ENCODE data around the gene GRM7.

Gene GRM7

DNA sequence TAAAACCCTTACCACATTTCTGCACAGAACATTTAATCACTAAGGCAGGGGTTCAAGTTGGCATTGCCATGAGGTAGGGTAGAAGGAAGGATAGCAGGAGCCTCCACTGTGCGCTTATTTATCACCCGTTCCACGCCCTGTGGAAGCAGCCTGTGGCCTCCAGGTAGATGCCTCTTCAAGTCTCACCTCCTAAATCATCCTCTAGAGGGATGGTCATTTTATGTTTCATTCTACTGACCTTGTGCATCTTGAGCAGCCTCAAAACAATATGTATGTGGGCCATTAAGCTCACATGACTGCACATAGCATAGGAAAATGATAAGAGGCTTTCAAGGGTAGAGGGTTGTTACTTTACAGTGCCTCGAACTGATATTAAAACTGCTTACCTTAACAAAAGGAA, 546.2 kb downstream of the GRM7 start:
- TF ChIP-seq, protein P1, sequence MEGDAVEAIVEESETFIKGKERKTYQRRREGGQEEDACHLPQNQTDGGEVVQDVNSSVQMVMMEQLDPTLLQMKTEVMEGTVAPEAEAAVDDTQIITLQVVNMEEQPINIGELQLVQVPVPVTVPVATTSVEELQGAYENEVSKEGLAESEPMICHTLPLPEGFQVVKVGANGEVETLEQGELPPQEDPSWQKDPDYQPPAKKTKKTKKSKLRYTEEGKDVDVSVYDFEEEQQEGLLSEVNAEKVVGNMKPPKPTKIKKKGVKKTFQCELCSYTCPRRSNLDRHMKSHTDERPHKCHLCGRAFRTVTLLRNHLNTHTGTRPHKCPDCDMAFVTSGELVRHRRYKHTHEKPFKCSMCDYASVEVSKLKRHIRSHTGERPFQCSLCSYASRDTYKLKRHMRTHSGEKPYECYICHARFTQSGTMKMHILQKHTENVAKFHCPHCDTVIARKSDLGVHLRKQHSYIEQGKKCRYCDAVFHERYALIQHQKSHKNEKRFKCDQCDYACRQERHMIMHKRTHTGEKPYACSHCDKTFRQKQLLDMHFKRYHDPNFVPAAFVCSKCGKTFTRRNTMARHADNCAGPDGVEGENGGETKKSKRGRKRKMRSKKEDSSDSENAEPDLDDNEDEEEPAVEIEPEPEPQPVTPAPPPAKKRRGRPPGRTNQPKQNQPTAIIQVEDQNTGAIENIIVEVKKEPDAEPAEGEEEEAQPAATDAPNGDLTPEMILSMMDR (IDR thresholded peaks at IDR 0.05; ENCODE audit: borderline replicate concordance, control extremely low read depth, extremely low read depth, insufficient read depth, missing control alignments), result no peak
- in situ Hi-C loops (cut with MboI; ENCODE audit: low sequenced_read_pairs, unreplicated experiment), result no loop called here
- no peak for DNase-seq (ENCODE audit: low spot score)

DNA sequence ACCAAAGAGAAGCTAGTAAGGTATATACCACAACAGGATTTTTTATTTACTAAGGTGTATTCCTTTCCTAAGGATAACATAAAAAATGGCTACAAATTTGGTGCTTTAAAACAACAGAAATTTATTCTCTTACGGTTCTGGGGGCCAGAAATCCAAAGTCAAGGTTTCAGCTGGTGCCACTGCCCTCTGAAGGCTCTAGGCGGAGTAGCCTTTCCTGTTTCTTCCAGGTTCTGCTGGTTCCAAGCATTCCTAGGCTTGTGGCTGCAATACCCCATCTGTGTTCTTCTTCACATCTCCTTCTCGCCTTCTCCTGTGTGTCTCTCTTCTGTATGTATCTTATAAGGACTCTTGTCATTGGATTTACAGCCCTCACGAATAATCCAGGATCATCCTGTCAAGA, 549.9 kb downstream of the GRM7 start:
- TF ChIP-seq, protein P1 (IDR thresholded peaks at IDR 0.05; ENCODE audit: borderline replicate concordance, control extremely low read depth, extremely low read depth, insufficient read depth, missing control alignments), result no peak
- in situ Hi-C loops (cut with MboI; ENCODE audit: low sequenced_read_pairs, unreplicated experiment), result no loop called here
- no peak for DNase-seq (ENCODE audit: low spot score)

GRCh38 chr3:7421065-7421464, 560.1 kb downstream of the GRM7 start:
- in situ Hi-C loops (cut with MboI; ENCODE audit: low sequenced_read_pairs, unreplicated experiment), result no loop called here
- TF ChIP-seq, protein P1 (IDR thresholded peaks at IDR 0.05; ENCODE audit: borderline replicate concordance, control extremely low read depth, extremely low read depth, insufficient read depth, missing control alignments), result no peak

DNA sequence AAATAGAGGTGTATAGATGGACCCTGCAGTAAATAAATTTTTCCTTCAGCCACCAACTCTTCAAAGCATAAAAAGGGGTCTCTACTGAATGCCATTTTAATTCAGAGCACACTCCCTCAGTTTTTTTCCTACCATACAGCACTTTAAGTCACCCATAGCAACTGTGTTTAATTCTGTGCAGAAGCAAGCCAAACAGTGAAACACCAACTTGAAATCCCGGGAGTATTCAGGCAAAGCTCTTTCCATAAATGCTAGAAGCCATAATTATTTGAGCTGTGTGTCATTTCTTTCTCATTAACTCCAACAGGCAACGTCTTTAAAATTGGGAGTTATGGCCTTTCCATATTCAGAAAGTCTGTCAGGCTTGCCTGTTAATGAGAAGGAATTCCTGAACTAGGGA, 562.1 kb downstream of the GRM7 start:
- in situ Hi-C loops (cut with MboI; ENCODE audit: low sequenced_read_pairs, unreplicated experiment), result no loop called here
- no peak for DNase-seq (ENCODE audit: low spot score)
- TF ChIP-seq, protein P1 (IDR thresholded peaks at IDR 0.05; ENCODE audit: borderline replicate concordance, control extremely low read depth, extremely low read depth, insufficient read depth, missing control alignments), result no peak

More at GRCh38 chr3:7421065-7421464, 560.1 kb downstream of the GRM7 start:
- DNase-seq (ENCODE audit: low spot score), result no peak

GRCh38 chr3:7423995-7424394, 563.1 kb downstream of the GRM7 start:
- TF ChIP-seq, protein P1 (IDR thresholded peaks at IDR 0.05; ENCODE audit: borderline replicate concordance, control extremely low read depth, extremely low read depth, insufficient read depth, missing control alignments), result no peak
- DNase-seq (ENCODE audit: low spot score), result no peak
- in situ Hi-C loops (cut with MboI; ENCODE audit: low sequenced_read_pairs, unreplicated experiment), result no loop called here

- TF ChIP-seq, protein P1 (IDR thresholded peaks at IDR 0.05; ENCODE audit: borderline replicate concordance, control extremely low read depth, extremely low read depth, insufficient read depth, missing control alignments), result no peak
- no peak for DNase-seq (ENCODE audit: low spot score)
- in situ Hi-C loops (cut with MboI; ENCODE audit: low sequenced_read_pairs, unreplicated experiment), result no loop called here
These were observed 567.3 kb downstream of the GRM7 start for GRCh38 chr3:7428206-7428718.
